ENCODE results near the gene KCNS1.
"Not testable (repeated sequence)": the region's sequence is repeated elsewhere in the genome, so short reads cannot be mapped to it uniquely, and the experiment has no call there.

KCNS1 gene

DNA sequence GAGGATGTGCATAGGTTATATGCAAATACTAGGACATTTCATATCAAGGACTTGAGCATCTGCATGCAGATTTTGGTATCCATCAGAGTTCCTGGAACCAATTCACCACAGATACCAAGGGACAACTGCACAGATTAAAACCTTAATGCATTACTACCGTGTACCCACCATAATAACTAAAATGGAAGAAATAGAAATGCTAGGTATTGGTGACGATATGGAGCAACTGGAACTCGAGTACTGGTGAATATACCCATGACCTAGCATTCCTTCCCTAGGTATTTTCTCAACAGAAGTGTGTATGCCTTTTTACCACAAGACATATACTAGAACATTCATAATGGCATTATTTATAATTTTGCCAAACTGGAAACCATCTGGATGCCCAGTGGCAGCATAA, 18.5 kb downstream of the KCNS1 start:
- Mint-ChIP-seq H3K36me3 (peaks cover 64 to 86% of the 10 kb centered on the region in 2 donors), H3K9me3 (peaks cover 5 to 9% of the 10 kb centered on the region in 2 donors), H3K4me3 (no peak overlapping the region), H3K4me1 (peaks cover 24 to 52% of the 10 kb centered on the region in 2 donors), H3K27me3 (no peaks in the 10 kb centered on the region), H3K27ac (peak overlapping the region; percentile 31)
- DNase-seq (no peak), ATAC-seq (replicated peaks) (no peak)

DNA sequence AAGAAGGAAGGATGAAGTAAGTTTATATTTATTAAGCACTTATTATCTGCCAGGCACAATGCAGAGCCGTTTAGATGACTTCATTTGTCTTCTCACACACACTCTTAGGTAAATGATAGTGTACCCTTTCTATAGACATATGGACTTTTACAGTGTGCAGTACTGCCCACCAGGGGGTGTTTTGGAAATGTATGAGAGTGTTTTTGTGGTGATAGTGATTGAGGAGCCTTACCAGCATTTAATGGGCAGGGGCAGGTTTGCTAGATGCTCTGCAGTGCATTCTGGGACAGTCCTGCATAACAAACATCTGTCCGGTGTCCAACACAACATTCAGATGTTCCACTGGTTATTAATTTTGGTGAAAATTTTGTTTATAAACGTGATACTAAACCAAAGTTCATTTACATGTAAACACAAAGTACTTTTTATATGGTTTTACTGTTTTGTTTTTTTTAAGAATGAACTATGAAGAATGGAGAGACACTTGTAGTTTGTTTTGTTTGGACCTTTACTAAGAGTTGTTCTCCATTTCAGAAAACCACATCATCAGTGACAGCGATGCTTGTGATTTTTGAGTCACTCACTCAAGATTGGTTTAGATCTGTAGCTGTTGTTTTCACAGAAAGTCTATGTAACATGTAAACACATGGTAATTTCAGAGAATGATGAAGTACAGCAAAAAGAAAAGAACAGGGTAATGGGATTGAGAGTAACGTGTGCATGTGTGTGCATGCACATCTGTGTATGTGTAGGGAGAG, 19.9 kb downstream of the KCNS1 start:
- Mint-ChIP-seq H3K9me3 (peaks cover 5 to 9% of the 10 kb centered on the region in 2 donors), H3K27ac (no peak overlapping the region), H3K4me3 (no peak overlapping the region), H3K4me1 (peaks cover 15 to 38% of the 10 kb centered on the region in 2 donors), H3K36me3 (peaks cover 66 to 86% of the 10 kb centered on the region in 2 donors), H3K27me3 (no peaks in the 10 kb centered on the region)
- ATAC-seq (replicated peaks), result peak; percentile 41 to 42
- DNase-seq, result no peak

DNA sequence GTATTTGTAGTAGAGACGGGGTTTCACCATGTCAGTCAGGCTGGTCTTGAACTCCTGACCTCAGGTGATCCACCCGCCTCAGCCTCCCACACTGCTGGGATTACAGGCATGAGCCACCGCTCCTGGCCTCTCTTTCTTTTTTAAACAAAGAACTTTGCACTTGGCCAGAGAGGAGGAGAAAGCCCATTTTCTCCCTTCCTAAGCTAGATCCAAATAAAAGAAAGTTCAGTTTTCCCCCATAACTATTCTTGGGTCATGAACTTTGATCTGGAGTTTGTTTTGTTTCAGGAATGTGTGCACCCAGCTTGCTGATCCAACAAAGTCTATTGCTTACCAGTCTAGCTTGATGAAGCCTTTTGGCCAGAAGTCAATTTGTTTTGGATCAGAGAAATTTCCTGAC, 23.4 kb downstream of the KCNS1 start:
- H3K4me3 Mint-ChIP-seq, result no peak overlapping the region
- ATAC-seq (replicated peaks), result no peak
- no peak overlapping the region for H3K27ac Mint-ChIP-seq
- H3K9me3 Mint-ChIP-seq, result peaks cover 5% of the 10 kb centered on the region in 2 donors
- H3K4me1 Mint-ChIP-seq, result peaks cover 0 to 7% of the 10 kb centered on the region in 2 donors
- H3K36me3 Mint-ChIP-seq, result peaks cover 46 to 66% of the 10 kb centered on the region in 2 donors
- no peak for DNase-seq
- no peaks in the 10 kb centered on the region for H3K27me3 Mint-ChIP-seq

DNA sequence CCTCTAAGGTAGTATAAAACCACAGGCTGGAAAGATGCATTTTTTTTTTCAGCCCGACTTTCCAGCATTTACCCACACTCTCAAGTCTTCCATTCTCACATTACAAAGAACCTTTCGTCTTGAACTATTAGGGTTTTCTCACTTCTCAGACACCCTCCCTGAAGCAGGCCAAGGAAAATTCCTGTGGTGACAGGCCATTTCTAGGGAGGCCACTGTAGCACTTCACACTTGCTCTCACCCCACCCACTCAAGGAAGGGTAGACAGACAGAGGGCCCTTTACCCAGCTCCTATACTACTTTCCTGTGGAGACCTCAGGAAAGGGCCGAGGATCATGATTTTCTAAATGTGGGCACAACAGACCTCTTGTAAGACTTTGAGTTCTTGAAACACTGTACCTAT, 27.7 kb downstream of the KCNS1 start:
- no peak overlapping the region for H3K27ac Mint-ChIP-seq
- peaks cover 40 to 48% of the 10 kb centered on the region in 2 donors for H3K36me3 Mint-ChIP-seq
- no peaks in the 10 kb centered on the region for H3K9me3 Mint-ChIP-seq
- DNase-seq, result no peak
- no peak for ATAC-seq (replicated peaks)
- H3K4me3 Mint-ChIP-seq, result no peak overlapping the region
- H3K4me1 Mint-ChIP-seq, result peaks cover 10 to 25% of the 10 kb centered on the region in 2 donors
- H3K27me3 Mint-ChIP-seq, result no peaks in the 10 kb centered on the region

DNA sequence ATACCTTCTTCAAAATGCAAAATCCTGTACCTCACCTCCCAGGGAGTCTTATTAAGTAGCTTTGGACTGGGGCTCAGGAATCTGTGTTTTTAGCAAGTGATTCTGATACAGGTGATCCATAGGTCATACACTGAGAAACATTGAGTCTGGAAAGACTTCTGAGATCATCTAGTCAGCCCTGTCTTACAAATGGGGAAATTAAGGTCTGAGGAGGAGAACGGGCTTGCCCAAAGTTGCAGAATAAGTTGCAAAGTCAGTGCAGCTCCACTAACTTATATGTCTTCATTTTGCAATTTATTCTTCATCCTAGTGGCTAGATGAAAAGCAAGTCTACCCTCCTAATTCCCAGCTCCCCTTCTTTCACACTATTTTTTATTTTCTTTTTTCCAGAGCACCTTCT, 28.9 kb downstream of the KCNS1 start:
- Mint-ChIP-seq H3K27me3 (no peaks in the 10 kb centered on the region), H3K4me1 (peaks cover 14 to 27% of the 10 kb centered on the region in 2 donors), H3K27ac (peak overlapping the region; percentile 73), H3K36me3 (peaks cover 43 to 52% of the 10 kb centered on the region in 2 donors), H3K4me3 (no peak overlapping the region), H3K9me3 (no peaks in the 10 kb centered on the region)
- ATAC-seq (replicated peaks), result no peak
- DNase-seq, result no peak

DNA sequence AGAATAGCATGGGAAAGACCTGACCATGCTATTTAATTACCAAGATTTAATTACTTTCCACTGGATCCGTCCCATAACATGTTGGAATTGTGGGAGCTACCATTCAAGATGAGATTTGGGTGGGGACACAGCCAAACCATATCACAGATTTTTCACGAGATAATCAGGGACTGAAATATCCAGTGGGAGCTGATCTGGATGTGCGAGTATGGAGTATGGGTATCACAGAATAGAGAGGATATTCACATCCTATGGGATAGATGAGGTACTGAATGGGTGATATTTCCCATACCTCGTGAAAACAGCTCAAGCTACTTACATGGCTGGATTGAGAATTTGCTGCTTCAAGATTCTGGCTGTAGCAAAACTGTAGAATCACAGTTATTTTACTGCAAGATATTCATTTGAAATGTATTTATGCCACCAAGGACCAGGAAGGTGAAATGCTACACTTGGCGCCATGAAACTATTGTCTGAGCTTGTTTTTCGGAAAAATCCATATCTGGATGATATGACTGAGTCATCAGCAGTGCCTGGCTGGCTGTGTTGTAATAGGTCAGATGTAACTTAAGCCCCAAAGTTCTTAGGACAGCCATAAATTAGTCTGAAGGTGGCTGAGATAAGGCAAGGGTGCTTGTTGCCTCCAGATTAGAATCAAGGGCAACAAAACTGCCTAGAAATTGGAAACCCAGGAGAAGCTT, 29.8 kb downstream of the KCNS1 start:
- H3K36me3 Mint-ChIP-seq, result peaks cover 35 to 51% of the 10 kb centered on the region in 2 donors
- ATAC-seq (replicated peaks) (no peak), DNase-seq (no peak)
- H3K27ac Mint-ChIP-seq, result no peak overlapping the region
- H3K9me3 Mint-ChIP-seq, result no peaks in the 10 kb centered on the region
- no peaks in the 10 kb centered on the region for H3K27me3 Mint-ChIP-seq
- H3K4me1 Mint-ChIP-seq, result peaks cover 17 to 31% of the 10 kb centered on the region in 2 donors
- H3K4me3 Mint-ChIP-seq, result no peak overlapping the region

DNA sequence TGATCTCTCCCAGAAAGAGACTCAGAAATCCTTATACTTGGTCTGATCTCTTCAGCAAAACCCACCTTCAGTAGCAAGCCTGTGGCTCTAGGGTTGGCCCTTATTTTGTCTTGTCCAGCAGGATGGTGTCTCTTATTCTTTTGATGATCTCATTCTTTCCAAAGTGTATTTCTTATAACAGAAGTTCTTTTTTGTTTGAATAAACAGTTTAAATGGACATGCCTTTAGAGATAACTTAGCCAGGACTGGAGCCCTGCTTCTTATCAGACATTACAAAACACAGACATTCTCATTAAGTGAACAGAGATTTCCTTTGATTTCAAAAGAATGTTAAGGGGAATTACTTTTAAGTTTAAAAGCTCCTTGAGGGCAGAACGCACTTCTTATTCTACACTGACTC, 31.7 kb downstream of the KCNS1 start:
- Mint-ChIP-seq H3K27ac (no peak overlapping the region), H3K9me3 (no peaks in the 10 kb centered on the region), H3K4me1 (peaks cover 28 to 47% of the 10 kb centered on the region in 2 donors), H3K27me3 (no peaks in the 10 kb centered on the region), H3K36me3 (peaks cover 40 to 56% of the 10 kb centered on the region in 2 donors), H3K4me3 (no peak overlapping the region)
- ATAC-seq (replicated peaks) (no peak), DNase-seq (no peak)

DNA sequence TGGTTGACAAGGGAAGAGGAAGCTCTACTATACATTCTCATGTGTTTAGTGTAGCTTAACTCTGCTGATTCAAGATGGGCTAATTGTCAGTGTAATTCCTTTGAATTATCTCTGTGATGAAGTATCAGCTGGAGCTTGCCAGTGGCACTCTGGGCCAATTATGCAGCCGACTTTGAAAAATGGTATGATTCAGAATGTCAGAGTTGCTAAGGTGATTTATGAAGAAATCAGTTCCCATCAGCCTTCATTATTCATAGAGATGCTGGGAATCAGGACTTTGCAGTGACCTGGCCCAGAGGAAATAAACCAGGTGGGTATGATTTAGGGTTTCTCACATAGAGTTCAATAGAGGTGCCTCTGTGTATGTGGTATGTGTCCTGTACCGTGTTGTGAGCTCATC, 33.4 kb downstream of the KCNS1 start:
- Mint-ChIP-seq H3K9me3 (no peaks in the 10 kb centered on the region), H3K4me3 (no peak overlapping the region), H3K27me3 (no peaks in the 10 kb centered on the region), H3K27ac (no peak overlapping the region), H3K4me1 (peaks cover 31 to 56% of the 10 kb centered on the region in 2 donors), H3K36me3 (peaks cover 46 to 64% of the 10 kb centered on the region in 2 donors)
- DNase-seq, result no peak
- ATAC-seq (replicated peaks), result no peak

DNA sequence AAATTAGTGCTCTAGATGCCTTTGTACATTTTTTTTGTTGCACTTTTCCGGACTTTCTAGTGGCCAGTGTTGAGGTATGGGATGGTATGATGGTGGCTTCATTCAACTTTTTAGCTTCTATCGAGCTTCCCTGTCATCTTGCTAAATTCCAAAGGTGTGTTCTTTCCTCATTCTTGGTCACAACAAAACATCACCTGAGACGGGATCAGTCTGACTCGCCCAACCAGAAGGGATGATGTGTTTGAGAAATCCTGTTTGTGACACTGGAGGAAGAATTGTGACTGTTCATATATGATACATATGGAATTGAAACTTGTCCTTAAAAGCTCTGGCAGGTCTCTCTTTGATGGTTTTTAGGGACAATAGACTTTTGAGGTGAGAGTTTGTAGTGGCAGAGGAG, 33.8 kb downstream of the KCNS1 start:
- peaks cover 49 to 69% of the 10 kb centered on the region in 2 donors for H3K36me3 Mint-ChIP-seq
- H3K27me3 Mint-ChIP-seq, result no peaks in the 10 kb centered on the region
- H3K27ac Mint-ChIP-seq, result peak overlapping the region; percentile 38
- DNase-seq (no peak), ATAC-seq (replicated peaks) (no peak)
- no peaks in the 10 kb centered on the region for H3K9me3 Mint-ChIP-seq
- peaks cover 34 to 60% of the 10 kb centered on the region in 2 donors for H3K4me1 Mint-ChIP-seq
- H3K4me3 Mint-ChIP-seq, result no peak overlapping the region

DNA sequence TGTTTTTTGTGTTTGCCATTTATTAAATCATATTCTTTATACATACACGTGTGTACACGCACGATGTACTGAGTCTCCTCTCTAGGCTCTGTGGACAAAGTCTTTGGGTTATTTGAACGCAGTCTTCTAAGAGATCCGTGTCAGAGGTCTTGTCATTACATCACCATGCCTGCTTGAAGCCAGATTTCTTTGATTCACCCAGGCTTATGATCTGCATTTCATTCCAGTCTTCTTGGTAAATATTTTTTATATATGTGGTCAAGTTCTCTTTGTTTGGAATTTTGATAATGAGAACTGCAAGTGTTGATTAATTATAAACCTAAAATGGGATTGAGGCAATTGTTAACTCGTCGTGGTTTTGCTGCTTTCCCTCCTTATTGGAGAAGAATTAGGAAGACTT, 34.6 kb downstream of the KCNS1 start:
- H3K9me3 Mint-ChIP-seq, result no peaks in the 10 kb centered on the region
- H3K36me3 Mint-ChIP-seq, result peaks cover 52 to 73% of the 10 kb centered on the region in 2 donors
- no peak overlapping the region for H3K27ac Mint-ChIP-seq
- peaks cover 32 to 62% of the 10 kb centered on the region in 2 donors for H3K4me1 Mint-ChIP-seq
- no peak for DNase-seq
- H3K27me3 Mint-ChIP-seq, result no peaks in the 10 kb centered on the region
- no peak for ATAC-seq (replicated peaks)
- H3K4me3 Mint-ChIP-seq, result no peak overlapping the region

DNA sequence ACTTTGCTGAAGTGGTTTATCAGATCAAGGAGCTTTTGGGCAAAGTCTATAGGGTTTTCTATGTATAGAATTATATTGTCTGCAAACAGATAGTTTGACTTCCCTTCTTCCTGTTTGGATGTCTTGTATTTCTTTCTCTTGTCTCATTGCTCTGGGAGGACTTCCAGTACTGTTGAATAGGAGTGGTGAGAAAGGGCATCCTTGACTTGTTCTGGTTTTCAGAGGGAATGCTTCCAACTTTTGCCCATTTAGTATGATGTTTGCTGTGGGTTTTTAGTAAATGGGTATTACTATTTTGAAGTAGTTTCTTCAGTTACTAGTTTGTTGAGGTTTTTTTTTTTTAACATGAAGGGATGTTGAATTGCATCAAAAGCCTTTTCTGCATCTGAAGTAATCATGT, 36.1 kb downstream of the KCNS1 start:
- H3K27ac Mint-ChIP-seq, result no peak overlapping the region
- ATAC-seq (replicated peaks), result no peak
- DNase-seq, result no peak
- H3K27me3 Mint-ChIP-seq, result no peaks in the 10 kb centered on the region
- H3K36me3 Mint-ChIP-seq, result peaks cover 50 to 77% of the 10 kb centered on the region in 2 donors
- H3K4me3 Mint-ChIP-seq, result no peak overlapping the region
- H3K4me1 Mint-ChIP-seq, result peaks cover 32 to 66% of the 10 kb centered on the region in 2 donors
- no peaks in the 10 kb centered on the region for H3K9me3 Mint-ChIP-seq

DNA sequence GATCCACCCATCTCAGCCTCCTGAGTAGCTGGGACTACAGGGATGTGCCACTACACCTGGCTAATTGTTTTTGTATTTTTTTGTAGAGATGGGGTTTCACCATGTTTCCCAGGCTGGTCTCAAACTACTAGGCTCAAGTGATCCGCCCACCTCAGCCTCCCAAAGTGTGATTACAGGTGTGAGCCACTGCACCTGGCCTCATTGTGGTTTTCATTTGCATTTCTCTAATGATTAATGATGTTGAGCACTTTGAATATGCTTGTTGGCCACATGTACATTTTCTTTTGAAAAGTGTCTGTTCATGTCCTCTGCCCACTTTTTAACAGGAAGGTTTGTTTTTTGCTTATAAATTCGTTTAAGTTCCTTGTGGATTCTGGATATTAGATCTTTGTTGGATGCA, 37.8 kb downstream of the KCNS1 start:
- H3K9me3 Mint-ChIP-seq; H3K27me3 Mint-ChIP-seq; H3K4me3 Mint-ChIP-seq; ATAC-seq (replicated peaks); DNase-seq: not testable (repeated sequence)
- peak overlapping the region; percentile 78 for H3K27ac Mint-ChIP-seq
- H3K4me1 Mint-ChIP-seq, result peaks cover 38 to 66% of the 10 kb centered on the region in 2 donors
- H3K36me3 Mint-ChIP-seq, result peaks cover 45 to 70% of the 10 kb centered on the region in 2 donors

DNA sequence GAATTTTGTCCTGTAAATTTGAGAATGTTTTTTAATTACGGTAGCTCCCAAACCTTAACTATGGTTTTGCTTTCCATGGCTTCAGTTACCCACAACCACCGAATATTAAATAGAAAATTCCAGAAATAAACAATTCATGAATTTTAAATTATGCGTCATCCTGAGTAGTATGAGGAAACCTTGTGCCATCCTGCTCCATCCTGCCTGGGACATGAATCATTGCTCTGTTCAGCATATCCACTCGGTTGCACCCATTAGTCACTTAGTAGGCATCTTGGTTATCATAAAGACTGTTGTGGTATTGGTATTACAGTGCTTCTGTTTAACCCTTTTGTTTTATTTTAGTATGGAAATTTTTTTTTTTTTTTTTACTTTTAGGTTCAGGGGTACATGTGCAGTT, 39.7 kb downstream of the KCNS1 start:
- Mint-ChIP-seq H3K27ac (no peak overlapping the region), H3K9me3 (no peaks in the 10 kb centered on the region), H3K4me1 (peaks cover 38 to 74% of the 10 kb centered on the region in 2 donors), H3K27me3 (no peaks in the 10 kb centered on the region), H3K4me3 (no peak overlapping the region), H3K36me3 (peaks cover 45 to 65% of the 10 kb centered on the region in 2 donors)
- DNase-seq (no peak), ATAC-seq (replicated peaks) (no peak)

DNA sequence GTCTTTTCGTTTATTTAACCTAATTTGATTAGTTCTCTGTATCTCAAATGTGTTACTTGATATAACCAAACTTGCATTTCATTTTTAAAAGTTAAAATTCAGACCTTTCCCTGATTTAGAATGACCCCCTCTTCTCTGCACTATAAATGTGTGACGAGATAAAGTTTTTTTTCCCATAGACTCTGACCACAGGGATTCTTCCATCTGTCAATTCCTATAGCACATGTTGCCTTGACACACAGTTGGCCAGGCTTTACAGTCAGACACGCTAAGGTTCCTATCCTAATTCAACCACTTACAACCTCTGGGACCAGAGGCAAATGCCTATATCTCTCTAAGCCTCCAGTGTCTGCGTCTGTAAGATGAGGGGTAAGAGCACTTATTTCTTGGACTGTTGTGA, 40.6 kb downstream of the KCNS1 start:
- Mint-ChIP-seq H3K27ac (peak overlapping the region; percentile 59), H3K4me3 (no peak overlapping the region), H3K27me3 (no peaks in the 10 kb centered on the region), H3K36me3 (peaks cover 47 to 67% of the 10 kb centered on the region in 2 donors), H3K4me1 (peaks cover 39 to 77% of the 10 kb centered on the region in 2 donors), H3K9me3 (no peaks in the 10 kb centered on the region)
- ATAC-seq (replicated peaks) (no peak), DNase-seq (no peak)
